ENCODE data around the gene MYDGF.
"Not testable (repeated sequence)": the region's sequence is repeated elsewhere in the genome, so short reads cannot be mapped to it uniquely, and the experiment has no call there.

The MYDGF gene

GRCh38 chr19:4699826-4700692 is 29.9 kb upstream of the MYDGF start:
- no peak for DNase-seq

- no peak for DNase-seq
These were observed 27.2 kb upstream of the MYDGF start for GRCh38 chr19:4697304-4697703.

GRCh38 chr19:4695224-4695731 is 25.1 kb upstream of the MYDGF start:
- DNase-seq: no peak

GRCh38 chr19:4694211-4694987 is 24.3 kb upstream of the MYDGF start:
- no peak for DNase-seq

GRCh38 chr19:4693471-4694121 is 23.5 kb upstream of the MYDGF start:
- no peak for DNase-seq

- DNase-seq: no peak
These were observed 22.9 kb upstream of the MYDGF start for GRCh38 chr19:4693078-4693350.

- DNase-seq: no peak
These were observed 22.3 kb upstream of the MYDGF start for GRCh38 chr19:4692251-4693077.

GRCh38 chr19:4691373-4691772 is 21.2 kb upstream of the MYDGF start:
- no peak for DNase-seq

- DNase-seq: no peak
These were observed 20.2 kb upstream of the MYDGF start for GRCh38 chr19:4690361-4690760.

DNA sequence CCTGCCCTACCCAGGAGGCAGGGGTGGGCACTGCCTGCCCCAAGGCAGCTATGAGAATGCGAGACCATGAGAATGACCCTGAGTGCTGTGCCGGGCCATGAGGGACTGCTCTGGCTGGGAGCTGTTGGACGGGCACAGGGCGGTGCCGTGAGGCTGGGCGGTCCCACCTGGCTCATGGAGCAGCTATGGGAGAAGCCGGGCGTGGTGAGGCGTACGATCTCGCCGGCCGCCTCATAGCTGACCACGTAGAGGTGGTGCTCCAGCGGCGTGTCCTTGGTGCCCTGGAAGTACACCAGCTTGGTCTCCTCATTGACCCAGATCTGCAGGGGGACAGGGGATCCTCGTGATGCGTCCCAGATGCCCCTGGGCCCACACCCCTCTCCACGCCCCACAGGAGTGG is 19.3 kb upstream of the MYDGF start:
- DNase-seq: no peak

GRCh38 chr19:4688587-4688986 is 18.4 kb upstream of the MYDGF start:
- no peak for DNase-seq

DNA sequence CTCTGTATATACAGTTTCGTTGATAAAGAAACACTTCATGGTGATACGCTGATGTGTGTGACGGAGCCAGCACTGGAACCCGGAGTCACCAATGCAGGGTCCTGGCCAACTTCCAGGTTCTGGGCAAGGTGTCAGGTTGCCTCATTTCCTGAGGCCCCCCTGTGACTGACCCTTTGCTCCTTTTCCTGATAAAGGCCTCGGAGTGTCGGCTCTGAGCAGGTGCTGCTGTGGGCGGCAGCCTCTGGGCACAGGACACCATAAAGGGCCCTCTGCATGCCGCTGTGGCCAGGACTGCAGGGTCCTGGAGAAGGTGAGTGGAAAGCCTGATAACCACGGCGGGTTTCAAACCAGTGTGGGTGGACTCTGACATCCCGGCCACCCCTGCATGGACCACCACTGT is 17.3 kb upstream of the MYDGF start:
- DNase-seq: no peak

- no peak for DNase-seq
These were observed 16.6 kb upstream of the MYDGF start for GRCh38 chr19:4686700-4687099.

- DNase-seq: no peak
These were observed 14.4 kb upstream of the MYDGF start for GRCh38 chr19:4684312-4685095.

- no peak for DNase-seq
These were observed 12.5 kb upstream of the MYDGF start for GRCh38 chr19:4682417-4683200.

- DNase-seq: not testable (repeated sequence)
These were observed 9.9 kb upstream of the MYDGF start for GRCh38 chr19:4680021-4680420.

- no peak for DNase-seq
These were observed 9.0 kb upstream of the MYDGF start for GRCh38 chr19:4678881-4679790.

DNA sequence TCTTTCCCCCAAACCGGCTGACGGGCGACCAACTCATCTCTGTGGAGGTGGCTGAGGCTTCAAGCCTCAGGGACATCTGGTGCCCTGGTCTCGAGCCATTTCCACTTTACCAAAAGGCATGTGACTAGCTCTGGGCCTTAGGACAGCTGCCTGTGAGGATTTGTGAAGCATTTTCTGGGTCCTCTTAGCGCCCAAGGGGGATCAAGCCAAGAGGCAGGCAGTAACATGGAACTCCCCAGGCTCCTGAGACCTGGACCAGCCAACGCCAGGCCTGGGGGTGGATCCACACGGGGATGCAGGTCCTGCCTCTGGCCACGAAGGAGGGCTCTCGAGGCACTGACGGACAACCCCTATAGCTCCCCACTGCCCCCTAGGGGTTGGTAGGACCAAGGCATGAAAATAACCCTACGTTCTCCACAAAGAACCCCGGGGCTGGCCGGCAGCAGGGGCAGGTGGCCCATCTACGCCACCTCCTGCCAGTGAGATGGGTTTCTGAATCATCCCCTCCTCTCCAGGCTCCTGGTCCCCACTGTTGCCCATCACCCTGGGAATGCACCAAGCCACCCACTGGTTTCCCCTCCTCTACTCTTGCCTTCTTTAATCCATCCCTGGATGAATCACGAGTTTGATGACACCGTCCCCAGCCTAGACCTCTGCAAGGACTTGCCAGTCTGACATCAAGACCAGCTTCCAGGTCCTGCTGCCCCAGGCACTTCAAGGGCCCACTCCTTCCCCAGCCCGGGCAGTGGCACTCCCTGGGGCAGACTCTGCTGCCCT is 7.0 kb upstream of the MYDGF start:
- no peak for DNase-seq

DNA sequence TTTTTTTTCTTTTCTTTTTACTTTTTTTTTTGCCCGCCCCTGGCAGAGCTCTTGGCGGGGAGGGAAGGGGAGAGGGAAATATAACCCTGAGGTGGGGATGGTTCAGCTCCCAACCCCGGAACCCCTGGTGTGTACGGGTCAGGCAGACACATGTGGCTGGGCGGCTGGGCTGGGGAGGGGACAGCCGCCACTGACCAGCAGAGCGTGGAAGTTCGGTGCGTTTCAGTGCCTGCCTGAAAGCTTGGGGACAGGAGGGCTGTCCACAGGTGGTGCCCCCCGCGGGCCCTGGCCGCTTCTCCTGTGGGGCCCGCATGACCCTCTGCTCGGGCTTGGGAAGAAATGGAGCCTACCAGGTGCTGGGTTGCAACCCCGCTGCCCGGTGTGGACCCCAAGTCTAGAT is 5.2 kb upstream of the MYDGF start:
- DNase-seq: no peak

Measured in NCI-H748 treated with DMSO at 0.1 percent for 48 hours (cell line).